MM.1S (cell line): Measurements from ENCODE around the gene LRRTM4.

Source experiments
- DNase-seq: peaks from one replicate; pipeline ENCODE4 v3.0.0-alpha.2; 2015
- H2AFZ ChIP-seq: fragments of 300-600 bp; sonication (generic); 2 replicates; pipeline ENCODE4 v1.6.0; 2016; ENCODE audit warnings: antibody characterized with exemption, low read length
- H3F3A ChIP-seq: fragments of 300-600 bp; sonication (generic); 2 replicates; pipeline ENCODE4 v1.6.1; 2016; ENCODE audit warnings: mild to moderate bottlenecking, antibody characterized with exemption, low read length, moderate library complexity, mixed read lengths; ENCODE audit not compliant: insufficient read depth
- H3K27ac ChIP-seq: fragments of 300-600 bp; sonication (generic); 2 replicates; pipeline ENCODE4 v1.5.1; 2016; ENCODE audit warnings: mild to moderate bottlenecking, low read length
- H3K27me3 ChIP-seq: fragments of 300-600 bp; sonication (generic); replicated peaks from 2 replicates; pipeline ENCODE4 v1.6.0; 2016; ENCODE audit warnings: low read length; ENCODE audit not compliant: insufficient read depth
- H3K36me3 ChIP-seq: fragments of 300-600 bp; sonication (generic); replicated peaks from 2 replicates; pipeline ENCODE4 v1.6.1; 2016; ENCODE audit warnings: mild to moderate bottlenecking, low read length, mixed read lengths; ENCODE audit not compliant: insufficient read depth
- H3K4me1 ChIP-seq: fragments of 300-600 bp; sonication (generic); 2 replicates; pipeline ENCODE4 v1.6.1; 2016; ENCODE audit warnings: low read length, mixed read lengths
- H3K4me2 ChIP-seq: fragments of 300-600 bp; sonication (generic); 2 replicates; pipeline ENCODE4 v1.6.0; 2016; ENCODE audit warnings: low read depth, low read length
- H3K4me3 ChIP-seq: fragments of 300-600 bp; sonication (generic); 2 replicates; pipeline ENCODE4 v1.5.1; 2016; ENCODE audit warnings: low read length, mixed read lengths
- H3K79me2 ChIP-seq: fragments of 300-600 bp; sonication (generic); 2 replicates; pipeline ENCODE4 v1.6.1; 2016; ENCODE audit warnings: mixed run types, low read length, mixed read lengths
- H3K9ac ChIP-seq: fragments of 300-600 bp; sonication (generic); 2 replicates; pipeline ENCODE4 v1.6.1; 2016; ENCODE audit warnings: low read length, mixed read lengths
- H3K9me2 ChIP-seq: fragments of 300-600 bp; sonication (generic); replicated peaks from 2 replicates; pipeline ENCODE4 v1.6.1; 2016; ENCODE audit warnings: mild to moderate bottlenecking, low read length, mixed read lengths; ENCODE audit not compliant: insufficient read depth
- H3K9me3 ChIP-seq: fragments of 300-600 bp; sonication (generic); replicated peaks from 2 replicates; pipeline ENCODE4 v1.6.1; 2016; ENCODE audit warnings: mild to moderate bottlenecking, low read length, mixed read lengths; ENCODE audit not compliant: insufficient read depth
- H4K20me1 ChIP-seq: fragments of 300-600 bp; sonication (generic); 2 replicates; pipeline ENCODE4 v1.6.1; 2016; ENCODE audit warnings: mild to moderate bottlenecking, low read length, moderate library complexity, mixed read lengths; ENCODE audit not compliant: insufficient read depth
- CTCF ChIP-seq: fragments of 300-600 bp; sonication (generic); IDR thresholded peaks from 2 replicates; pipeline ENCODE4 v1.5.1; 2016; ENCODE audit warnings: antibody characterized with exemption, low read length, mixed read lengths
- EZH2 ChIP-seq: fragments of 300-600 bp; sonication (generic); optimal IDR thresholded peaks from 2 replicates; pipeline ENCODE3; 2017; ENCODE audit warnings: low read depth, mild to moderate bottlenecking, antibody characterized with exemption, low read length, mixed read lengths
- EZH2phosphoT487 ChIP-seq: fragments of 300-600 bp; sonication (generic); IDR thresholded peaks from 2 replicates; pipeline ENCODE4 v1.6.1; 2018; ENCODE audit warnings: antibody characterized with exemption, low read length

Gene LRRTM4

DNA sequence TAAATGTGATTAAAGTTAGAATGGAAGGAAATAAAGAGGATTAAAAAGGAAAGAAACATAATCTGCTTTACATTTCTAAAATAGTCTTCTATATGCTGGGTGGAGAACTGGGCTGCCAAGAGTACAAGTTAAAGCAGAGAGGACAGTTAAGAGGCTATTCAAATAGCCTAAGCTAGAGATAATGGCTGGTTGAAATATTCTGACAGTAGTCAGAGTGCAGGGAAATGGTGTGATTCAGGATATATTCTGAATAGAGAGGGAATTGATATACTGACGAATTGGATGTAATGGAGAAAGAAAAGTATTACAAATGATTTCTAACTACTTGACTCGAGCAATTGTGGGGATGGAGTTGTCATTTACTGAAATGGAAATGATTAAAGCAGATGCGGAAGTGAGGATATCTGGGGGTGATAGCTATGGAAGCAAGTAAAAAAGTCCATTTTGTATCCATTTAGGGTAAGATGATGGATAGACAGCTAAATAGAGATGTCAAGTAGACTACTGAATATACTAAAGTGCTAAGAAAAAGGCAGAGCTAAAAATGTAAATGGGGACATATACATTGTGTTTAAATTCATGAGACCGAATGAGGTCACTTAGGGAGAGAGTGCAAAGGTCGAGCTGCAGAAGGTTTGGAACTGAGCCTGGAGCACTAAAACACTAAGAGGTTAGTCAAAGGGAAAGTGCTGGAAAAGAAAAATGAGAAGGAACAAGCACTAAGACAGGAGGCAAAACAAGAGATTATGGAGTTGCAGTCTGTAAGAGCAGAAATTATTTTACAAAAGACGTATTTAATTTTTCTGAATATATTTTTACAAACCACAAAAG lies 696.8 kb downstream of the LRRTM4 start:
- Histone ChIP-seq H3K36me3 (no peaks in the 10 kb centered on the region), H3K9me3 (no peaks in the 10 kb centered on the region), H3K4me2 (no peak overlapping the region), H3K4me1 (no peaks in the 10 kb centered on the region), H3K9ac (no peak overlapping the region), H3K9me2 (no peaks in the 10 kb centered on the region), H3K79me2 (no peaks in the 10 kb centered on the region), H2AFZ (no peak overlapping the region), H3F3A (no peaks in the 10 kb centered on the region), H3K4me3 (no peak overlapping the region), H3K27ac (no peak overlapping the region), H4K20me1 (no peaks in the 10 kb centered on the region), H3K27me3 (no peaks in the 10 kb centered on the region)
- TF ChIP-seq EZH2phosphoT487 (no peak), EZH2 (no peak)
- DNase-seq = no peak

- Histone ChIP-seq H3K4me1 (no peaks in the 10 kb centered on the region), H3K79me2 (no peaks in the 10 kb centered on the region), H4K20me1 (no peaks in the 10 kb centered on the region), H3K9me3 (no peaks in the 10 kb centered on the region), H3K9ac (no peak overlapping the region), H3K4me2 (no peak overlapping the region), H3F3A (no peaks in the 10 kb centered on the region), H3K9me2 (no peaks in the 10 kb centered on the region), H3K36me3 (no peaks in the 10 kb centered on the region), H2AFZ (no peak overlapping the region), H3K27ac (no peak overlapping the region), H3K4me3 (no peak overlapping the region), H3K27me3 (no peaks in the 10 kb centered on the region)
- TF ChIP-seq EZH2 = no peak
- no peak for TF ChIP-seq EZH2phosphoT487
- TF ChIP-seq CTCF = no peak
- no peak for DNase-seq
These were observed 700.4 kb downstream of the LRRTM4 start for GRCh38 chr2:76821731-76822130.

- Histone ChIP-seq H3K4me3 (no peak overlapping the region), H4K20me1 (no peaks in the 10 kb centered on the region), H3K4me1 (no peaks in the 10 kb centered on the region), H3K9ac (no peak overlapping the region), H3K4me2 (no peak overlapping the region), H3K27me3 (no peaks in the 10 kb centered on the region), H3K9me2 (no peaks in the 10 kb centered on the region), H3K27ac (no peak overlapping the region), H2AFZ (no peak overlapping the region), H3K9me3 (no peaks in the 10 kb centered on the region), H3K36me3 (no peaks in the 10 kb centered on the region), H3F3A (no peaks in the 10 kb centered on the region), H3K79me2 (no peaks in the 10 kb centered on the region)
- DNase-seq = no peak
- TF ChIP-seq EZH2phosphoT487 = no peak
- no peak for TF ChIP-seq EZH2
- no peak for TF ChIP-seq CTCF
These were observed 709.1 kb downstream of the LRRTM4 start for GRCh38 chr2:76813084-76813483.

GRCh38 chr2:76812156-76812555 lies 710.0 kb downstream of the LRRTM4 start:
- H3K9me3 ChIP-seq = no peaks in the 10 kb centered on the region
- H3K4me1 ChIP-seq = no peaks in the 10 kb centered on the region
- no peaks in the 10 kb centered on the region for H3K9me2 ChIP-seq
- no peaks in the 10 kb centered on the region for H3K79me2 ChIP-seq
- H3K4me3 ChIP-seq = no peak overlapping the region
- no peak overlapping the region for H3K4me2 ChIP-seq
- DNase-seq = no peak
- TF ChIP-seq CTCF (no peak), EZH2phosphoT487 (no peak), EZH2 (no peak)
- H2AFZ ChIP-seq = no peak overlapping the region
- no peaks in the 10 kb centered on the region for H3K27me3 ChIP-seq
- H3K9ac ChIP-seq = no peak overlapping the region
- no peaks in the 10 kb centered on the region for H3K36me3 ChIP-seq
- H4K20me1 ChIP-seq = no peaks in the 10 kb centered on the region
- no peaks in the 10 kb centered on the region for H3F3A ChIP-seq
- no peak overlapping the region for H3K27ac ChIP-seq
